GM23248 (cell line): Measurements from ENCODE around the gene HIVEP1.

Experiments used
- EZH2 ChIP-seq: fragments of 200-600 bp; sonication (generic); IDR thresholded peaks from 2 replicates; pipeline ENCODE4 v1.6.1; 2018; ENCODE audit warnings: antibody characterized with exemption, mild to moderate bottlenecking; ENCODE audit not compliant: insufficient read depth, poor library complexity, severe bottlenecking
- EZH2phosphoT487 ChIP-seq: fragments of 200-600 bp; sonication (generic); IDR thresholded peaks from 2 replicates; pipeline ENCODE4 v1.6.1; 2018; ENCODE audit warnings: antibody characterized with exemption, moderate library complexity, mild to moderate bottlenecking, low read depth; ENCODE audit not compliant: insufficient read depth

DNA sequence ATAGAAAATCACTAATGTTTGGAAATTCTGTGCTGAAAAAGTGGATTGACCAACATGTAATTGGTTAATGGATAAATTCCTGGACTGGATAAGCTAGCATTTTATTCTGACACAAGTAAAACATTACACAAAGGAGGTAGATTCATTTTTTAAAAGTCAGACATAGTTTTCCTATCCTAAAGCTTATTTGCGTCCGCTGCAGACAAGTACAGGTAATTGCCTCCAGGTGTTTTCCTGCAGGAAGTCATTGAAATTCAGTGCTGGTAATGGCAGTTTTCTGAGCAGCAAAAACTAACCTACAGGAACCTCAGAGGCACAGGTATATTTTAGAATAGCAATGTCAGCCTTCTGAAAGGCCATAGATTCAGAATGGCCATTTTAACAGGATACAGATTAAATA is 20.0 kb upstream of the HIVEP1 start:
- no peak for TF ChIP-seq EZH2
- no peak for TF ChIP-seq EZH2phosphoT487
